Esophagus squamous epithelium (tissue), 4 donors: ENCODE results near the gene ARL17A.
"Not testable (repeated sequence)": the region's sequence is repeated elsewhere in the genome, so short reads cannot be mapped to it uniquely, and the experiment has no call there.

ENCODE experiments used
- CTCF ChIP-seq, 6 experiments: fragments of 450-650 bp in 4 of 6; fragments of 200-600 bp in 2 of 6; sonication (generic) in 2 of 6; IDR thresholded peaks; one replicate each; pipeline ENCODE4 v1.5.1; 2016 to 2019; ENCODE audit warnings: antibody characterized with exemption in 6 of 6, mild to moderate bottlenecking in 4 of 6, moderate library complexity in 4 of 6
- POLR2A ChIP-seq, 4 donors: fragments of 450-650 bp; IDR thresholded peaks; one replicate each; pipeline ENCODE4 v1.6.1; 2017; ENCODE audit warnings: antibody characterized with exemption in 4 of 4, mild to moderate bottlenecking in 4 of 4, moderate library complexity in 3 of 4

- TF ChIP-seq CTCF, POLR2A (IDR thresholded peaks at IDR 0.05): not testable (repeated sequence)
These were observed 6.0 kb upstream of the ARL17A start for GRCh38 chr17:46585444-46585843.
